ENCODE data around the gene HEPN1. TPM values are rescaled to one million over a fixed set of nuclear protein-coding genes. Genes with fewer than 3 reads are reported as not detected.

The HEPN1 gene
- total and polyA plus RNA-seq, 2 donors (not counting 3 experiments of a cell fraction or from before 2014, with no cell fraction given): not detected

GRCh38 chr11:124898711-124899110, 20.3 kb upstream of the HEPN1 start:
- intact Hi-C loops (cut with micrococcal nuclease): loop anchor here (1.0 to 10.0 kb wide), 14 partner anchors 16 to 1836 kb away; partner anchors contain the start of genes CCDC15, HSPA8, SLC37A2 and STT3A
- H3K79me2 ChIP-seq (ENCODE audit: control insufficient read depth, insufficient read depth, low read length): peaks cover 47% of the 10 kb centered on the region
- TF ChIP-seq CTCF (IDR thresholded peaks at IDR 0.05; ENCODE audit: extremely low read depth in 1 of 2, insufficient read depth in 1 of 2, low read depth in 1 of 2, low read length in 2 of 2): no peak
- TF ChIP-seq EZH2 (IDR thresholded peaks at IDR 0.05; ENCODE audit: borderline replicate concordance, low read depth, low read length, severe bottlenecking): no peak
- peak; percentile 98 for TF ChIP-seq POLR2AphosphoS5 (IDR thresholded peaks at IDR 0.05; ENCODE audit: insufficient read depth, low read depth, low read length)
- no peak for TF ChIP-seq JUN (IDR thresholded peaks at IDR 0.05; ENCODE audit: borderline replicate concordance, insufficient read depth, insufficient read length, low read depth)
- no peak for TF ChIP-seq MYC (IDR thresholded peaks at IDR 0.05; ENCODE audit: low read depth, low read length)
- TF ChIP-seq, protein P1, sequence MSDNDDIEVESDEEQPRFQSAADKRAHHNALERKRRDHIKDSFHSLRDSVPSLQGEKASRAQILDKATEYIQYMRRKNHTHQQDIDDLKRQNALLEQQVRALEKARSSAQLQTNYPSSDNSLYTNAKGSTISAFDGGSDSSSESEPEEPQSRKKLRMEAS (IDR thresholded peaks at IDR 0.05; ENCODE audit: insufficient read depth, insufficient read length): no peak
- peak; percentile 52 for TF ChIP-seq FOS (IDR thresholded peaks at IDR 0.05; ENCODE audit: borderline replicate concordance, insufficient read depth, low read length)
- TF ChIP-seq POLR2A (IDR thresholded peaks at IDR 0.05; ENCODE audit: low read depth, low read length): peak; percentile 52
- TF ChIP-seq GATA2 (IDR thresholded peaks at IDR 0.05; ENCODE audit: insufficient read depth, insufficient read length, low read depth, low read length): peak; percentile 86
- H2AFZ ChIP-seq (ENCODE audit: low read depth, low read length): no peak overlapping the region
- no peaks in the 10 kb centered on the region for H3K9me3 ChIP-seq (replicated peaks; ENCODE audit: control insufficient read depth, insufficient read depth, low read length)
- no peaks in the 10 kb centered on the region for H3K27me3 ChIP-seq (ENCODE audit: control insufficient read depth in 2 of 2, insufficient read depth in 2 of 2, low read length in 2 of 2)
- peaks cover 69% of the 10 kb centered on the region for H3K4me1 ChIP-seq (ENCODE audit: control insufficient read depth, extremely low read depth, insufficient read depth, low read length)
- H4K20me1 ChIP-seq (replicated peaks; ENCODE audit: control insufficient read depth, extremely low read depth, insufficient read depth, low read length): no peaks in the 10 kb centered on the region
- H3K4me2 ChIP-seq (ENCODE audit: insufficient read depth, low read length): peak overlapping the region; percentile 78
- H3K9me1 ChIP-seq (replicated peaks; ENCODE audit: control insufficient read depth, extremely low read depth, insufficient read depth, low read length): no peaks in the 10 kb centered on the region
- ChIA-PET POLR2A (interaction anchor here (1.4 to 4.2 kb wide), 8 partner anchors 11 to 55 kb away, joined by 3 to 39 read pairs (median 6); partner anchors contain the start of gene CCDC15), CTCF (interaction anchor here (0.7 to 5.7 kb wide), 19 partner anchors 11 to 530 kb away, joined by 3 to 70 read pairs (median 7); partner anchors contain the start of genes CCDC15, HEPACAM and HEPN1)
- H3K4me3 ChIP-seq (replicated peaks in 1 of 3; ENCODE audit: insufficient read depth in 1 of 3, low read depth in 1 of 3, low read length in 3 of 3): peak overlapping the region in 1 of 3 experiments; percentile 3
- peak overlapping the region; percentile 95 for H3K27ac ChIP-seq (ENCODE audit: insufficient read depth, low read depth, low read length)
- DNase-seq (ENCODE audit: low read depth, low spot score): peak; percentile 93
- peaks cover 6 to 13% of the 10 kb centered on the region in 2 experiments for H3K36me3 ChIP-seq (ENCODE audit: control insufficient read depth in 2 of 2, extremely low read depth in 1 of 2, insufficient read depth in 2 of 2, low read length in 2 of 2)
- no TSS peak for BruUV-seq (replicated peaks)
- peak overlapping the region; percentile 88 for H3K9ac ChIP-seq (replicated peaks; ENCODE audit: extremely low read depth, insufficient read depth, low read length)
- dilution Hi-C loops (cut with MboI; ENCODE audit: extremely low pct_ligation_motif_present, low sequenced_read_pairs): no loop called here
- peak; percentile 99 for FAIRE-seq

Measured in endothelial cell of umbilical vein (primary cell).